ENCODE measurements around the gene KANSL1. TPM values are rescaled to one million over a fixed set of nuclear protein-coding genes. Genes with fewer than 3 reads are reported as not detected.

Gene KANSL1
- total RNA-seq, 4 donors from 2014 or later: 80.3 to 201 (median 146) TPM

DNA sequence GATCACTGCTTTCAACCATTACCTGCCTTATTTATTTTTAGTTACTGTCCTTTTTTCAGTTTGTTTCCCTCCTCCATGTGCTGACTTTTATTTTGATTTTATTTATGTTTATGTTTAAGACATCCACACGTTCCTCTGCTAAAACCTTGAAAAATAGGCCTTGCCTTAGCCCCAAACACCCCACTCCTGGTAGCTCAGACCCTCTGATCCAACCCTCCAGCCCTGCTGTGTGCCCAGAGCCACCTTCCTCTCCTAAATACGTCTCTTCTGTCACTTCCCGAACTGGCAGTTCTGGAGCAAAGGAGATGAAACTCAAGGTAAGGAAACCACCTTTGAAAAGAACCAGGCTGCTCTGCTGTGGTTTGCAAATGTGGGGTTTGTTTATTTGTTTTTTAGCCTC is 203.5 kb downstream of the KANSL1 start:
- in situ Hi-C loops (cut with MboI; ENCODE audit: low pct_ligation_motif_present in 1 of 4, low pct_unique_long_range_greater_than_20kb in 1 of 4, low sequenced_read_pairs in 3 of 4) (no loop called here), intact Hi-C loops (cut with DNase I; ENCODE audit: low total_unique reads) (no loop called here)
- H3K9me3 ChIP-seq: no peaks in the 10 kb centered on the region
- H3K36me3 ChIP-seq: no peaks in the 10 kb centered on the region
- TF ChIP-seq EP300 (IDR thresholded peaks at IDR 0.05; ENCODE audit: low read depth): no peak
- TF ChIP-seq POLR2A (IDR thresholded peaks at IDR 0.05): no peak
- no peak for TF ChIP-seq POLR2AphosphoS5 (IDR thresholded peaks at IDR 0.05)
- TF ChIP-seq, protein P1, sequence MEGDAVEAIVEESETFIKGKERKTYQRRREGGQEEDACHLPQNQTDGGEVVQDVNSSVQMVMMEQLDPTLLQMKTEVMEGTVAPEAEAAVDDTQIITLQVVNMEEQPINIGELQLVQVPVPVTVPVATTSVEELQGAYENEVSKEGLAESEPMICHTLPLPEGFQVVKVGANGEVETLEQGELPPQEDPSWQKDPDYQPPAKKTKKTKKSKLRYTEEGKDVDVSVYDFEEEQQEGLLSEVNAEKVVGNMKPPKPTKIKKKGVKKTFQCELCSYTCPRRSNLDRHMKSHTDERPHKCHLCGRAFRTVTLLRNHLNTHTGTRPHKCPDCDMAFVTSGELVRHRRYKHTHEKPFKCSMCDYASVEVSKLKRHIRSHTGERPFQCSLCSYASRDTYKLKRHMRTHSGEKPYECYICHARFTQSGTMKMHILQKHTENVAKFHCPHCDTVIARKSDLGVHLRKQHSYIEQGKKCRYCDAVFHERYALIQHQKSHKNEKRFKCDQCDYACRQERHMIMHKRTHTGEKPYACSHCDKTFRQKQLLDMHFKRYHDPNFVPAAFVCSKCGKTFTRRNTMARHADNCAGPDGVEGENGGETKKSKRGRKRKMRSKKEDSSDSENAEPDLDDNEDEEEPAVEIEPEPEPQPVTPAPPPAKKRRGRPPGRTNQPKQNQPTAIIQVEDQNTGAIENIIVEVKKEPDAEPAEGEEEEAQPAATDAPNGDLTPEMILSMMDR (IDR thresholded peaks at IDR 0.05): no peak
- no peak overlapping the region for H3K27ac ChIP-seq
- no peaks in the 10 kb centered on the region for H3K4me1 ChIP-seq
- no peak overlapping the region for H3K4me3 ChIP-seq
- 61 to 70% methylated on average over 3 of the region's 3 CpGs for WGBS, 2 donors (ENCODE audit: low coverage in 1 of 2)
- no peak for DNase-seq
- H3K27me3 ChIP-seq: no peaks in the 10 kb centered on the region

DNA sequence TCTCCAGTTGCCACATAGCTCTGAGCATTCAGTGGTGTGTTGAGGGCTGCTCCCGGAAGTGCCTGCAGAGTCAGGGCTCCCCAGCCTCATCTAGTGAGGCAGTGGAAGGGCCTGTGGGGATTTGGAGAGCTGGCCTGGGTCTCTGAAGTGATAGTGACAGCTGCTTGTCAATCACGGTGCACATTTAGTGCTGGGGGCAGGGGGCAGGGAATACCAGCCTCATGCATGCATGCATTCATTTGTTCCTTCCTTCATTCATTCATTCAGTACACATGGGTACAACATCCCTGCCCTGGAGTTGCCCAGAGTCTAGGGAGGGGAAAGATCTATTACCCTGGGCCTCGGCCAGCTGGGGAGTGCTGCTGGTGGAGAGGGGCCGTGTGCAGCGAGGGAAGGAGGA is 205.5 kb downstream of the KANSL1 start:
- Histone ChIP-seq H3K27me3 (no peaks in the 10 kb centered on the region), H3K4me1 (no peaks in the 10 kb centered on the region), H3K9me3 (no peaks in the 10 kb centered on the region), H3K4me3 (no peak overlapping the region), H3K27ac (no peak overlapping the region), H3K36me3 (no peaks in the 10 kb centered on the region)
- intact Hi-C loops (cut with DNase I; ENCODE audit: low total_unique reads) (no loop called here), in situ Hi-C loops (cut with MboI; ENCODE audit: low pct_ligation_motif_present in 1 of 4, low pct_unique_long_range_greater_than_20kb in 1 of 4, low sequenced_read_pairs in 3 of 4) (no loop called here)
- TF ChIP-seq POLR2AphosphoS5 (IDR thresholded peaks at IDR 0.05) (no peak), EP300 (IDR thresholded peaks at IDR 0.05; ENCODE audit: low read depth) (no peak), POLR2A (IDR thresholded peaks at IDR 0.05) (no peak)
- TF ChIP-seq, protein P1 (IDR thresholded peaks at IDR 0.05): no peak
- DNase-seq: no peak
- 75% methylated on average over 5 of the region's 5 CpGs; no CpG with 5 or more reads in 1 of the 2 donors for WGBS, 2 donors (ENCODE audit: low coverage in 1 of 2)

DNA sequence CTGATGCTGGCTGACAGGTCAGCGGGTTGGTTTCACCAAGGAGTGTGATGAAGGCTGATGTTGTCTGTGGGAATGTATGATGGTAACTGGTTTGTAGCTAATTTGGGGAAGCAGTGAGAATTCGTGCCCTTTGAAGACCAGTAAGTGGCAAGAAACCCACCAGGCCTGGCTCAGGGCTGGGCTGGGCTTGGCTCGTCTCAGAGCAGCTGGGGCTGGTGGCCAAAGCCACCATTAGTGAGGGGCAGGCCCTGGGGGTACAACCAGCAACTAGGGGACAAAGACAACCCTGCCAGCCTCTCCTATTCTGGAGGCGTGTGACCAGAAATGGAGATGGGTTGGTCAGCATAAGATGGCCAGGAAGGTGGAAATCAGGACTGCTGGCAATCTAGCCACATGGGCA is 207.2 kb downstream of the KANSL1 start:
- in situ Hi-C loops (cut with MboI; ENCODE audit: low pct_ligation_motif_present in 1 of 4, low pct_unique_long_range_greater_than_20kb in 1 of 4, low sequenced_read_pairs in 3 of 4): no loop called here
- no peaks in the 10 kb centered on the region for H3K36me3 ChIP-seq
- DNase-seq: no peak
- TF ChIP-seq POLR2AphosphoS5 (IDR thresholded peaks at IDR 0.05): no peak
- TF ChIP-seq, protein P1 (IDR thresholded peaks at IDR 0.05): no peak
- no peak for TF ChIP-seq EP300 (IDR thresholded peaks at IDR 0.05; ENCODE audit: low read depth)
- TF ChIP-seq POLR2A (IDR thresholded peaks at IDR 0.05): no peak
- no peaks in the 10 kb centered on the region for H3K9me3 ChIP-seq
- H3K4me1 ChIP-seq: no peaks in the 10 kb centered on the region
- no peaks in the 10 kb centered on the region for H3K27me3 ChIP-seq
- no peak overlapping the region for H3K27ac ChIP-seq
- intact Hi-C loops (cut with DNase I; ENCODE audit: low total_unique reads): no loop called here
- 60 to 90% methylated on average over 1 to 4 of the region's 4 CpGs for WGBS, 2 donors (ENCODE audit: low coverage in 1 of 2)
- H3K4me3 ChIP-seq: no peak overlapping the region

DNA sequence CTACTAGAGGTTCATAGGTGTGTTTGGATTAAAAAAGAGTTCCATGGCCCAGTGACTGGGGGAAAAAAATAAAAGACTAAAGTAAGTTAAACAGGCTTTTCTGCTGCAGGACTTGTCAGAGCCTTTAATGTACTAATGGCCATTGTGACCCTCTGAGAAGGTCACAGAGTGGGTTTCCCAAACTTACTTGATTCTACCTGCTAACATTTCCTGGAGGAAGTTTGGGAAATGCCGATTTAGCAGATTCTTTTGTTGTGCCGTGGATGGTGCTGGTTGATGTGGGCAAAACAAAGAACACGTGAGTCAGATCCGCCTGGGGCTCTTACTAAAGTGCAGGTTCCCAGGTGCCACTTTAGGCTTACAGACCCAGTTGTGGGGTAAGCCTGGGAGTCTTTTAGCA is 207.8 kb downstream of the KANSL1 start:
- Histone ChIP-seq H3K9me3 (no peaks in the 10 kb centered on the region), H3K27me3 (no peaks in the 10 kb centered on the region), H3K27ac (no peak overlapping the region), H3K36me3 (no peaks in the 10 kb centered on the region), H3K4me1 (no peaks in the 10 kb centered on the region), H3K4me3 (no peak overlapping the region)
- WGBS, 2 donors (ENCODE audit: low coverage in 1 of 2): 64 to 87% methylated on average over 4 of the region's 4 CpGs
- in situ Hi-C loops (cut with MboI; ENCODE audit: low pct_ligation_motif_present in 1 of 4, low pct_unique_long_range_greater_than_20kb in 1 of 4, low sequenced_read_pairs in 3 of 4): no loop called here
- no peak for DNase-seq
- intact Hi-C loops (cut with DNase I; ENCODE audit: low total_unique reads): no loop called here
- TF ChIP-seq EP300 (IDR thresholded peaks at IDR 0.05; ENCODE audit: low read depth) (no peak), POLR2AphosphoS5 (IDR thresholded peaks at IDR 0.05) (no peak), POLR2A (IDR thresholded peaks at IDR 0.05) (no peak)
- TF ChIP-seq, protein P1 (IDR thresholded peaks at IDR 0.05): no peak

Measured in transverse colon (tissue), 4 donors.